HG02678 (cell line): Measurements from ENCODE around the gene A2M.
"Not testable (repeated sequence)": the region's sequence is repeated elsewhere in the genome, so short reads cannot be mapped to it uniquely, and the experiment has no call there.

ENCODE experiments used
- ATAC-seq: cut with Tn5 transposase; IDR thresholded peaks from one replicate; pipeline ENCODE4 v1.9.1; 2021; ENCODE audit warnings: mild to moderate bottlenecking, moderate library complexity; ENCODE audit not compliant: unreplicated experiment

Gene A2M

GRCh38 chr12:9115731-9116559, at the start of gene A2M:
TSS of gene A2M (minus strand) at chr12:9115919. CDS start at chr12:9115849, 70 bp downstream.
- no peak for ATAC-seq

GRCh38 chr12:9163392-9163791, 47.7 kb upstream of the A2M start:
- ATAC-seq = no peak

- no peak for ATAC-seq
Observed at GRCh38 chr12:9156119-9156518, 40.4 kb upstream of the A2M start.

GRCh38 chr12:9149372-9149771, 33.7 kb upstream of the A2M start:
- ATAC-seq = no peak

GRCh38 chr12:9148926-9149325, 33.2 kb upstream of the A2M start:
- no peak for ATAC-seq

GRCh38 chr12:9147461-9147860, 31.7 kb upstream of the A2M start:
- no peak for ATAC-seq

GRCh38 chr12:9144730-9145106, 29.0 kb upstream of the A2M start:
- no peak for ATAC-seq

GRCh38 chr12:9143929-9144729, 28.4 kb upstream of the A2M start:
- no peak for ATAC-seq

- ATAC-seq = no peak
Observed at GRCh38 chr12:9143137-9143536, 27.4 kb upstream of the A2M start.

GRCh38 chr12:9139588-9140290, 24.0 kb upstream of the A2M start:
- not testable (repeated sequence) for ATAC-seq

- no peak for ATAC-seq
Observed at GRCh38 chr12:9135903-9136310, 20.2 kb upstream of the A2M start.

GRCh38 chr12:9134981-9135628, 19.4 kb upstream of the A2M start:
- no peak for ATAC-seq

GRCh38 chr12:9133216-9133916, 17.6 kb upstream of the A2M start:
- ATAC-seq = no peak

- no peak for ATAC-seq
Observed at GRCh38 chr12:9132008-9132535, 16.4 kb upstream of the A2M start.

GRCh38 chr12:9130244-9130643, 14.5 kb upstream of the A2M start:
- ATAC-seq = no peak

- ATAC-seq = no peak
Observed at GRCh38 chr12:9127936-9128663, 12.4 kb upstream of the A2M start.

- ATAC-seq = no peak
Observed at GRCh38 chr12:9127484-9127883, 11.8 kb upstream of the A2M start.

- ATAC-seq = no peak
Observed at GRCh38 chr12:9124383-9125031, 8.8 kb upstream of the A2M start.

- no peak for ATAC-seq
Observed at GRCh38 chr12:9123781-9124382, 8.2 kb upstream of the A2M start.
